H1 (cell line): ENCODE data around the gene AHRR. TPM values are rescaled to one million over a fixed set of nuclear protein-coding genes. Genes with fewer than 3 reads are reported as not detected.

Source experiments
- CTCF ChIA-PET: fragments of 300-600 bp; sonication (Branson Sonifier 250); formaldehyde crosslinking; loops from one replicate; lab custom pipeline; 2021; ENCODE audit not compliant: partially characterized antibody; lab: Charles Lee
- POLR2A ChIA-PET: fragments of 300-600 bp; sonication (Branson Sonifier 250); formaldehyde crosslinking; loops from one replicate; lab custom pipeline; 2021; ENCODE audit warnings: inconsistent platforms; ENCODE audit not compliant: partially characterized antibody; lab: Charles Lee
- DNase-seq, 2 experiments: peaks; one replicate each; pipeline versions ENCODE4 v3.0.0 to v3.0.0-alpha.2; 2010 to 2022; ENCODE audit warnings: low spot score in 2 of 2, low read depth in 1 of 2, mixed read lengths in 1 of 2
- FAIRE-seq: peaks from 2 replicates; lab custom pipeline; 2011; peaks lifted over from hg19 to GRCh38; lab: Jason Lieb, UNC
- H2AFZ ChIP-seq: 2 replicates; pipeline ENCODE4 v1.8.1; 2012; ENCODE audit warnings: low read length, inconsistent platforms
- H2AK5ac ChIP-seq: 2 replicates; pipeline ENCODE4 v1.6.1; 2013; ENCODE audit warnings: low read depth, low read length
- H2BK120ac ChIP-seq: replicated peaks from 2 replicates; pipeline ENCODE3; 2013; ENCODE audit warnings: low read depth, low read length, inconsistent platforms
- H2BK12ac ChIP-seq: 2 replicates; pipeline ENCODE4 v1.6.1; 2013; ENCODE audit warnings: low read depth, low read length
- H2BK15ac ChIP-seq: 2 replicates; pipeline ENCODE4 v1.6.1; 2013; ENCODE audit warnings: low read length
- H2BK20ac ChIP-seq: 2 replicates; pipeline ENCODE4 v1.6.1; 2013; ENCODE audit warnings: low read length
- H2BK5ac ChIP-seq: 2 replicates; pipeline ENCODE4 v1.6.1; 2013; ENCODE audit warnings: low read depth, low read length
- H3K14ac ChIP-seq: 2 replicates; pipeline ENCODE4 v1.6.1; 2013; ENCODE audit warnings: inconsistent platforms; ENCODE audit not compliant: insufficient read length
- H3K18ac ChIP-seq: 2 replicates; pipeline ENCODE4 v1.6.1; 2013; ENCODE audit warnings: low read length; ENCODE audit errors: extremely low read depth
- H3K23ac ChIP-seq: 2 replicates; pipeline ENCODE4 v1.6.1; 2013; ENCODE audit warnings: inconsistent platforms; ENCODE audit not compliant: insufficient read length
- H3K23me2 ChIP-seq: 2 replicates; pipeline ENCODE4 v1.6.1; 2013; ENCODE audit warnings: low read depth, low read length
- H3K27ac ChIP-seq: 2 replicates; pipeline ENCODE4 v1.6.1; 2011; ENCODE audit warnings: low read depth, low read length, inconsistent platforms
- H3K27me3 ChIP-seq, 4 experiments: replicated peaks in 1 of 4; 1 replicate in 1 of 4; 2 replicates in 3 of 4; pipeline versions ENCODE4 v1.6.1 to v1.8.1; 2011 to 2013; ENCODE audit warnings: low read length in 3 of 4, mild to moderate bottlenecking in 3 of 4, inconsistent platforms in 2 of 4, mixed read lengths in 2 of 4, moderate library complexity in 1 of 4; ENCODE audit not compliant: control insufficient read depth in 3 of 4, insufficient read depth in 3 of 4; ENCODE audit errors: extremely low read depth in 1 of 4
- H3K36me3 ChIP-seq, 4 experiments: 2 replicates each; pipeline versions ENCODE4 v1.6.1 to v1.8.1; 2011 to 2013; ENCODE audit warnings: mild to moderate bottlenecking in 4 of 4, low read length in 3 of 4, moderate library complexity in 2 of 4, control low read depth in 1 of 4, inconsistent platforms in 1 of 4; ENCODE audit not compliant: insufficient read depth in 4 of 4, control insufficient read depth in 2 of 4
- H3K4ac ChIP-seq: replicated peaks from 2 replicates; pipeline ENCODE3; 2013; ENCODE audit warnings: low read length, low read depth, mixed read lengths, inconsistent platforms; ENCODE audit not compliant: insufficient read length
- H3K4me1 ChIP-seq, 4 experiments: replicated peaks in 1 of 4; 1 replicate in 1 of 4; 2 replicates in 3 of 4; pipeline versions ENCODE4 v1.6.1 to v1.8.1; 2011 to 2013; ENCODE audit warnings: low read length in 3 of 4, inconsistent platforms in 2 of 4, mixed read lengths in 1 of 4; ENCODE audit not compliant: insufficient read depth in 4 of 4, control insufficient read depth in 3 of 4
- H3K4me2 ChIP-seq, 2 experiments: 2 replicates each; pipeline versions ENCODE4 v1.6.1 to v1.8.1; 2011 to 2013; ENCODE audit warnings: low read depth in 2 of 2, low read length in 2 of 2, control low read depth in 1 of 2, inconsistent platforms in 1 of 2, mild to moderate bottlenecking in 1 of 2; ENCODE audit not compliant: insufficient read depth in 1 of 2
- H3K4me3 ChIP-seq, 4 experiments: fragments of 200-600, 300-600 bp in 1 of 4; sonication (generic), shearing (Covaris generic), sonication (Bioruptor Twin) in 1 of 4; 2 replicates each; pipeline versions ENCODE4 v1.5.1 to v1.8.1; 2011 to 2016; ENCODE audit warnings: low read length in 4 of 4, low read depth in 3 of 4, control low read depth in 2 of 4, inconsistent platforms in 2 of 4, mild to moderate bottlenecking in 2 of 4, mixed read lengths in 1 of 4, moderate library complexity in 1 of 4; ENCODE audit not compliant: insufficient read depth in 2 of 4; ENCODE audit errors: extremely low read depth in 1 of 4
- H3K56ac ChIP-seq: replicated peaks from 2 replicates; pipeline ENCODE3; 2013; ENCODE audit warnings: low read depth, mild to moderate bottlenecking, mixed read lengths, low read length, inconsistent platforms; ENCODE audit not compliant: insufficient read length
- H3K79me1 ChIP-seq: 2 replicates; pipeline ENCODE4 v1.6.1; 2013; ENCODE audit warnings: low read depth, low read length, control low read depth
- H3K79me2 ChIP-seq, 2 experiments: 2 replicates each; pipeline versions ENCODE4 v1.6.1 to v1.8.1; 2012 to 2013; ENCODE audit warnings: low read length in 2 of 2, mild to moderate bottlenecking in 2 of 2, inconsistent platforms in 1 of 2; ENCODE audit not compliant: insufficient read depth in 2 of 2, control insufficient read depth in 1 of 2
- H3K9ac ChIP-seq, 4 experiments: replicated peaks in 1 of 4; 1 replicate in 1 of 4; 2 replicates in 3 of 4; pipeline versions ENCODE4 v1.6.1 to v1.8.1; 2011 to 2013; ENCODE audit warnings: low read depth in 3 of 4, low read length in 3 of 4, control low read depth in 2 of 4, mild to moderate bottlenecking in 2 of 4, moderate library complexity in 2 of 4, inconsistent platforms in 1 of 4; ENCODE audit errors: extremely low read depth in 1 of 4
- H3K9me3 ChIP-seq, 2 experiments: 2 replicates each; pipeline versions ENCODE4 v1.6.1 to v1.8.1; 2012 to 2013; ENCODE audit warnings: mild to moderate bottlenecking in 2 of 2, moderate library complexity in 2 of 2, control low read depth in 1 of 2, inconsistent platforms in 1 of 2, low read depth in 1 of 2, low read length in 1 of 2, mixed read lengths in 1 of 2; ENCODE audit not compliant: insufficient read depth in 2 of 2
- H4K20me1 ChIP-seq, 2 experiments: replicated peaks in 1 of 2; 2 replicates each; pipeline versions ENCODE3 to v1.8.1; 2011 to 2013; ENCODE audit warnings: inconsistent platforms in 2 of 2, low read length in 2 of 2, mild to moderate bottlenecking in 1 of 2; ENCODE audit not compliant: insufficient read depth in 2 of 2, control insufficient read depth in 1 of 2
- H4K5ac ChIP-seq: 2 replicates; pipeline ENCODE4 v1.6.1; 2013; ENCODE audit warnings: low read length, low read depth, mixed read lengths, inconsistent platforms; ENCODE audit not compliant: insufficient read length
- H4K8ac ChIP-seq: 2 replicates; pipeline ENCODE4 v1.8.0; 2013; ENCODE audit warnings: mild to moderate bottlenecking, moderate library complexity, low read length, inconsistent platforms; ENCODE audit not compliant: insufficient read depth; ENCODE audit errors: extremely low read depth
- H4K91ac ChIP-seq: replicated peaks from 2 replicates; pipeline ENCODE3; 2013; ENCODE audit warnings: low read length, mixed read lengths, inconsistent platforms; ENCODE audit not compliant: insufficient read length
- BRCA1 ChIP-seq: IDR thresholded peaks from 2 replicates; pipeline ENCODE4 v1.6.1; 2012; ENCODE audit warnings: low read depth, low read length, improper control_type of control experiment
- EGR1 ChIP-seq: IDR thresholded peaks from 2 replicates; pipeline ENCODE4 v1.6.1; 2011; ENCODE audit warnings: low read depth, low read length, borderline replicate concordance
- GTF2F1 ChIP-seq: IDR thresholded peaks from 2 replicates; pipeline ENCODE4 v1.6.1; 2012; ENCODE audit warnings: low read depth, low read length, improper control_type of control experiment, borderline replicate concordance
- JUN ChIP-seq: IDR thresholded peaks from 2 replicates; pipeline ENCODE4 v1.6.1; 2011; ENCODE audit warnings: low read depth, mild to moderate bottlenecking, improper control_type of control experiment, low read length
- USF2 ChIP-seq: IDR thresholded peaks from 2 replicates; pipeline ENCODE4 v1.6.1; 2011; ENCODE audit warnings: low read length, improper control_type of control experiment
- WGBS, 2 experiments: shearing (Covaris generic) in 1 of 2; methylation state at CpG; one replicate each; pipeline versions ENCODE4 v1.1.6 to v1.1.7; 2013 to 2015; ENCODE audit warnings: low lambda C conversion rate in 2 of 2, mixed read lengths in 2 of 2, inconsistent platforms in 1 of 2, low coverage in 1 of 2, missing lambda C conversion rate in 1 of 2; ENCODE audit not compliant: insufficient replicate concordance in 2 of 2, insufficient coverage in 1 of 2, insufficient read length in 1 of 2; ENCODE audit errors: extremely low coverage in 1 of 2, missing lambda C conversion rate in 1 of 2; 5-methylcytosine and 5-hydroxymethylcytosine counted together
- polyA plus RNA-seq, 7 experiments: library from polyadenylated mRNA; depleted of rRNA in 3 of 7; stranded (reverse) in 5 of 7; unstranded in 2 of 7; fragments of >200 nt in 5 of 7; fragments of 200-250 nt in 2 of 7; gene quantifications; 1 replicate in 5 of 7; 2 replicates in 1 of 7; 4 replicates in 1 of 7; pipeline versions ENCODE4 v1.2.1 to v1.2.3, GENCODE V29; 2011 to 2013; ENCODE audit warnings: missing spikeins in 2 of 7, mixed read lengths in 2 of 7
- total RNA-seq: library from RNA; stranded (reverse); fragmentation: NEBNext Ultra II Directional; extraction: Animal tissue kit (Norgen Biotek cat#: 25700); gene quantifications from 2 replicates; pipeline ENCODE4 v1.2.1, GENCODE V29; 2021

AHRR gene
- total and polyA plus RNA-seq, 2 of the 8 experiments (the other 6 are each of a cell fraction or from before 2014, with no cell fraction given), result 0.41 to 0.80 TPM

- Histone ChIP-seq H3K4ac (no peak overlapping the region), H2AK5ac (no peak overlapping the region), H3K79me2 (no peaks in the 10 kb centered on the region), H3K27me3 (no peaks in the 10 kb centered on the region), H2AFZ (no peak overlapping the region), H3K36me3 (no peaks in the 10 kb centered on the region), H3K9ac (no peak overlapping the region), H3K27ac (no peak overlapping the region), H4K91ac (no peak overlapping the region), H4K8ac (no peak overlapping the region), H2BK12ac (no peak overlapping the region), H2BK15ac (no peak overlapping the region), H2BK120ac (no peak overlapping the region), H3K79me1 (no peaks in the 10 kb centered on the region), H2BK20ac (no peak overlapping the region), H4K20me1 (peaks cover 0 to 2% of the 10 kb centered on the region in 2 experiments), H3K9me3 (peaks cover 0 to 2% of the 10 kb centered on the region in 2 experiments; a peak in 1 of 4 replicates), H3K23me2 (no peaks in the 10 kb centered on the region), H3K23ac (no peak overlapping the region), H3K4me1 (peaks cover 0 to 3% (median 1%) of the 10 kb centered on the region in 4 experiments; a peak in 1 of 7 replicates), H4K5ac (no peak overlapping the region), H3K56ac (no peak overlapping the region), H3K4me2 (no peak overlapping the region), H2BK5ac (no peak overlapping the region), H3K4me3 (no peak overlapping the region), H3K18ac (no peak overlapping the region), H3K14ac (no peak overlapping the region)
- POLR2A ChIA-PET, result interaction anchor here (1.1 kb wide), 1 partner anchor 15 kb away, joined by 3 read pairs; no protein-coding TSS in a partner anchor
- TF ChIP-seq BRCA1 (no peak), USF2 (no peak), EGR1 (no peak), GTF2F1 (no peak), JUN (no peak)
- CTCF ChIA-PET, result interaction anchor here (0.6 to 9.7 kb wide), 11 partner anchors 9 to 226 kb away, joined by 3 to 99 read pairs (median 4); no protein-coding TSS in a partner anchor
- WGBS, 2 experiments, result 86% methylated on average over 15 of the region's 23 CpGs; no CpG with 5 or more reads in 1 of the 2 experiments
- no peak for DNase-seq
- FAIRE-seq, result no peak
Measured at GRCh38 chr5:432928-433791, 111.6 kb downstream of the AHRR start.
